Activated CD4-positive, alpha-beta memory T cell treated with anti-CD3 and anti-CD28 coated beads for 36 hours (primary cell): ENCODE results near the gene CCL11. TPM values are rescaled to one million over a fixed set of nuclear protein-coding genes. Genes with fewer than 3 reads are reported as not detected.

ENCODE experiments used
- CTCF ChIA-PET: fragments of 350-600 bp; sonication (Branson Sonifier 250); formaldehyde crosslinking; loops from one replicate; lab custom pipeline; 2021; ENCODE audit warnings: antibody characterized with exemption, inconsistent platforms; lab: Charles Lee
- POLR2A ChIA-PET: fragments of 350-600 bp; sonication (Branson Sonifier 250); formaldehyde crosslinking; loops from one replicate; lab custom pipeline; 2021; ENCODE audit warnings: antibody characterized with exemption; lab: Charles Lee
- DNase-seq: peaks from one replicate; pipeline ENCODE4 v3.0.0-alpha.2; 2020
- H3K27ac Mint-ChIP-seq: one replicate; pipeline ENCODE4 v1.8.0; 2021; ENCODE audit warnings: mixed read lengths
- H3K27me3 Mint-ChIP-seq: one replicate; pipeline ENCODE4 v1.8.0; 2021; ENCODE audit warnings: mixed read lengths
- H3K36me3 Mint-ChIP-seq: one replicate; pipeline ENCODE4 v1.8.0; 2021; ENCODE audit warnings: mixed read lengths
- H3K4me1 Mint-ChIP-seq: one replicate; pipeline ENCODE4 v1.8.0; 2021; ENCODE audit warnings: low read depth, mixed read lengths
- H3K4me3 Mint-ChIP-seq: one replicate; pipeline ENCODE4 v1.8.0; 2021; ENCODE audit warnings: mild to moderate bottlenecking, mixed read lengths
- H3K9me3 Mint-ChIP-seq: one replicate; pipeline ENCODE4 v1.8.0; 2021; ENCODE audit warnings: mixed read lengths
- intact Hi-C: fragments of 100-400 bp; cut with micrococcal nuclease; formaldehyde crosslinking; loops from one replicate; pipeline ENCODE4 v1.15.1; 2023
- total RNA-seq, 2 experiments: library from RNA; stranded (reverse); gene quantifications; one replicate each; pipeline ENCODE4 v1.2.3, GENCODE V29; 2021

The CCL11 gene
- total RNA-seq, 2 experiments from 2014 or later = not detected

DNA sequence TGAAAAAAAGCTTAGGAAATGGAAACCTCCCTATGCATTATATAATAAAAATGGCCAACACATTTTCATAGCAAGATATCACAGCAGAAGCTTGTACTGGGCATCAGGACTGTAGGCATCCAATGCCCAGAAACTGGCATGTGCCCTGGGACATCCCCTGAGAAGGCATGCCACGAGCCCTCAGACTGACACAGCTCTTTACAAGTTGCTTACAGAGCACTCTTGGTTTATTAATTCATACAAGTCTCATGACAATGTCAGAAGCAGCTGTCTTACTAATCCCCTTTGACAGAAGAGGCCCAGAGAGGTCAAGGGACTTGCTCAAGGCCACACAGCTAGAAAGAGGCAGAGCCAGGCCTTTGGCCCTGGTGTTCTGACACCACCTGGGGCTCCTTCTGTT lies 36.1 kb upstream of the CCL11 start:
- H3K9me3 Mint-ChIP-seq = no peaks in the 10 kb centered on the region
- no peaks in the 10 kb centered on the region for H3K36me3 Mint-ChIP-seq
- ChIA-PET CTCF (interaction anchor here (0.7 to 1.1 kb wide), 2 partner anchors 49 to 112 kb away, joined by 3 to 4 read pairs; no protein-coding TSS in a partner anchor), POLR2A (no interaction called here)
- intact Hi-C loops = no loop called here
- H3K27me3 Mint-ChIP-seq = peaks cover 25% of the 10 kb centered on the region
- no peak overlapping the region for H3K27ac Mint-ChIP-seq
- no peak for DNase-seq
- H3K4me1 Mint-ChIP-seq = peaks cover 2% of the 10 kb centered on the region
- H3K4me3 Mint-ChIP-seq = no peak overlapping the region

GRCh38 chr17:34251186-34251585 lies 34.4 kb upstream of the CCL11 start:
- ChIA-PET POLR2A (no interaction called here), CTCF (no interaction called here)
- H3K27ac Mint-ChIP-seq = no peak overlapping the region
- H3K4me3 Mint-ChIP-seq = no peak overlapping the region
- peaks cover 35% of the 10 kb centered on the region for H3K27me3 Mint-ChIP-seq
- peaks cover 2% of the 10 kb centered on the region for H3K4me1 Mint-ChIP-seq
- intact Hi-C loops = no loop called here
- no peaks in the 10 kb centered on the region for H3K9me3 Mint-ChIP-seq
- no peaks in the 10 kb centered on the region for H3K36me3 Mint-ChIP-seq
- no peak for DNase-seq

GRCh38 chr17:34252095-34252443 lies 33.5 kb upstream of the CCL11 start:
- DNase-seq = no peak
- Mint-ChIP-seq H3K4me1 (peaks cover 2% of the 10 kb centered on the region), H3K27ac (no peak overlapping the region), H3K4me3 (no peak overlapping the region), H3K36me3 (no peaks in the 10 kb centered on the region), H3K27me3 (peaks cover 34% of the 10 kb centered on the region), H3K9me3 (no peaks in the 10 kb centered on the region)
- ChIA-PET POLR2A (no interaction called here), CTCF (interaction anchor here (1.1 to 1.7 kb wide), 4 partner anchors 48 to 110 kb away, joined by 3 to 6 read pairs (median 4); no protein-coding TSS in a partner anchor)
- intact Hi-C loops = no loop called here

DNA sequence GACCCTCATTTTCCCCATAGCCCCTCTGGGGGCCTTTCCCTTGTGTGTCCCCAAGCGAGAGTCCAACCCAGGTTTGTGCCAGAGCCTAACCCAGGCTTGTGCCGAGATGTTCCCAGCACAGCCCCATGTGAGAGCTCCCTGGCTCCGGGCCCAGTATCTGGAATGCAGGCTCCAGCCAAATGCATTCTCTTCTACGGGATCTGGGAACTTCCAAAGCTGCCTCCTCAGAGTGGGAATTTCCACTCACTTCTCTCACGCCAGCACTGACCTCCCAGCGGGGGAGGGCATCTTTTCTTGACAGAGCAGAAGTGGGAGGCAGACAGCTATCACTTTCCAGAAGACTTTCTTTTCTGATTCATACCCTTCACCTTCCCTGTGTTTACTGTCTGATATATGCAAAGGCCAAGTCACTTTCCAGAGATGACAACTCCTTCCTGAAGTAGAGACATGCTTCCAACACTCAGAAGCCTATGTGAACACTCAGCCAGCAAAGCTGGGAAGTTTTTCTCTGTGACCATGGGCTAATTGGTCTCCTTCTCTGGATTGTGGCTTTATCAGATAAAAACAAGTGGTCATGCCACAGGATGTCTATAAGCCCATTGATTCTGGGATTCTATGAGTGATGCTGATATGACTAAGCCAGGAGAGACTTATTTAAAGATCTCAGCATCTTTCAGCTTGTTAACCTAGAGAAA lies 33.0 kb upstream of the CCL11 start:
- CTCF ChIA-PET = interaction anchor here (1.1 to 1.7 kb wide), 4 partner anchors 49 to 109 kb away, joined by 3 to 6 read pairs (median 4); no protein-coding TSS in a partner anchor
- no peaks in the 10 kb centered on the region for H3K9me3 Mint-ChIP-seq
- POLR2A ChIA-PET = no interaction called here
- no peak for DNase-seq
- no peaks in the 10 kb centered on the region for H3K36me3 Mint-ChIP-seq
- no peak overlapping the region for H3K4me3 Mint-ChIP-seq
- peaks cover 2% of the 10 kb centered on the region for H3K4me1 Mint-ChIP-seq
- no peak overlapping the region for H3K27ac Mint-ChIP-seq
- peaks cover 37% of the 10 kb centered on the region for H3K27me3 Mint-ChIP-seq
- intact Hi-C loops = no loop called here

DNA sequence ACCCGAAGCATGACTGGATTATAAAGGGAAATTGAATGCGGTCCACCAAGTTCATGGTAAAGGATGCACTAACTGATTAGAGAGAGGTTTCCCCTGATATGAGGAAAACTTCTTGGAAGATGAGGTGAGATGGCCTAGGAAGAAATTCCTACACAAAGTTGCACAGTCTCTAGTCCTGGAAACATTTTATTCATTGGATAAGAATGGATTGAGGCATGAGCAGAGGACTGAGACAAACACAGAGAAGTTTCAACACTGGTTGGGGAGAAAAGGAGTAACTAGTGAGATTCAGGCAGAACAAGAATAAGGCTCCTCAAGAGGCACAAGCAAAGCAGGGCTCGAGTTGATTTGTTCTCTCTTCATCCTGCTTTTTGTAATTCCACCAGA lies 32.4 kb upstream of the CCL11 start:
- H3K27ac Mint-ChIP-seq = no peak overlapping the region
- no peak for DNase-seq
- H3K36me3 Mint-ChIP-seq = no peaks in the 10 kb centered on the region
- H3K27me3 Mint-ChIP-seq = peaks cover 35% of the 10 kb centered on the region
- H3K4me1 Mint-ChIP-seq = peaks cover 2% of the 10 kb centered on the region
- ChIA-PET CTCF (interaction anchor here (1.4 to 1.7 kb wide), 2 partner anchors 52 to 109 kb away, joined by 5 to 6 read pairs; no protein-coding TSS in a partner anchor), POLR2A (no interaction called here)
- H3K4me3 Mint-ChIP-seq = no peak overlapping the region
- intact Hi-C loops = no loop called here
- no peaks in the 10 kb centered on the region for H3K9me3 Mint-ChIP-seq

DNA sequence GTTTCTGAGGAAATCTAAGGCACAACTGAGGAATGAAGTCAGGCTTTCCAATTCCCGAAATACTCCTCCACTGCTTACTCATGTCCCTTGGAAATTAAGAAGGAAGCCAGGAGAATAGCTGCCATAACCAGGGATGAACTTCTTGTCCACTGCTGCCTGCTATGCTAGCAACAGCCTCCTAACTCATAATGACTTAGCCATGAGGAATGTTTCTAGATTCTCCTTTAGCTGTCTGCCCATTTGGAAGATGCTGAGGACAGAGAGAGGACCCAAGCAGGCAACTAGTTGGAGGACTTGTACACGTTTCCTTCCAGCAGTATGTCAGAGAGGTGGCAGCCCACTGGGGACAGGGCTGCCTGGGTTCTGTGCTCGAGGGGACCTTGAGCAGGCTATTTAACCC lies 31.4 kb upstream of the CCL11 start:
- DNase-seq = no peak
- H3K27ac Mint-ChIP-seq = no peak overlapping the region
- H3K4me1 Mint-ChIP-seq = peaks cover 2% of the 10 kb centered on the region
- no peak overlapping the region for H3K4me3 Mint-ChIP-seq
- intact Hi-C loops = no loop called here
- H3K36me3 Mint-ChIP-seq = no peaks in the 10 kb centered on the region
- POLR2A ChIA-PET = no interaction called here
- H3K27me3 Mint-ChIP-seq = peaks cover 41% of the 10 kb centered on the region
- CTCF ChIA-PET = no interaction called here
- no peaks in the 10 kb centered on the region for H3K9me3 Mint-ChIP-seq

DNA sequence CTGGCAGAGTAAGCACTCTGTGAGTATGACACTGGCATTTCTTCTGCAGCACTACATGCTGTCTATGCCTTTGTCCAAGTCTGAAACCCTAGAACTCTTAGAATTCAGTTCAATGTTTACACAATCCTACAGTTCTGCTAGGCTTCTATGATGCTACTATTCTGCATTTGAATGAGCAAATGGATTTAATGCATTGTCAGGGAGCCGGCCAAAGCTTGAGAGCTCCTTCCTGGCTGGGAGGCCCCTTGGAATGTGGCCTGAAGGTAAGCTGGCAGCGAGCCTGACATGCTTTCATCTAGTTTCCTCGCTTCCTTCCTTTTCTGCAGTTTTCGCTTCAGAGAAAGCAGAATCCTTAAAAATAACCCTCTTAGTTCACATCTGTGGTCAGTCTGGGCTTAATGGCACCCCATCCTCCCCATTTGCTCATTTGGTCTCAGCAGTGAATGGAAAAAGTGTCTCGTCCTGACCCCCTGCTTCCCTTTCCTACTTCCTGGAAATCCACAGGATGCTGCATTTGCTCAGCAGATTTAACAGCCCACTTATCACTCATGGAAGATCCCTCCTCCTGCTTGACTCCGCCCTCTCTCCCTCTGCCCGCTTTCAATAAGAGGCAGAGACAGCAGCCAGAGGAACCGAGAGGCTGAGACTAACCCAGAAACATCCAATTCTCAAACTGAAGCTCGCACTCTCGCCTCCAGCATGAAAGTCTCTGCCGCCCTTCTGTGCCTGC lies 30.7 kb upstream of the CCL11 start, which contains the start of gene CCL2:
TSS of gene CCL2 (plus strand) at position 635 of the 730 bp plus-strand sequence. CDS start at position 700, 65 bp downstream.
- CTCF ChIA-PET = interaction anchor here (1.2 kb wide), 1 partner anchor 54 kb away, joined by 3 read pairs; no protein-coding TSS in a partner anchor
- Mint-ChIP-seq H3K4me1 (peaks cover 2% of the 10 kb centered on the region), H3K36me3 (no peaks in the 10 kb centered on the region), H3K4me3 (no peak within 1 kb of the TSS), H3K27ac (no peak within 1 kb of the TSS), H3K9me3 (no peaks in the 10 kb centered on the region), H3K27me3 (peaks cover 44% of the 10 kb centered on the region)
- DNase-seq = no peak
- POLR2A ChIA-PET = no interaction called here
- intact Hi-C loops = no loop called here

GRCh38 chr17:34255381-34255732 lies 30.2 kb upstream of the CCL11 start:
- no peaks in the 10 kb centered on the region for H3K36me3 Mint-ChIP-seq
- H3K4me3 Mint-ChIP-seq = no peak overlapping the region
- ChIA-PET POLR2A (no interaction called here), CTCF (interaction anchor here (0.8 to 1.2 kb wide), 2 partner anchors 54 to 106 kb away, joined by 3 to 4 read pairs; no protein-coding TSS in a partner anchor)
- no peaks in the 10 kb centered on the region for H3K9me3 Mint-ChIP-seq
- intact Hi-C loops = no loop called here
- H3K27ac Mint-ChIP-seq = no peak overlapping the region
- peaks cover 48% of the 10 kb centered on the region for H3K27me3 Mint-ChIP-seq
- H3K4me1 Mint-ChIP-seq = peaks cover 2% of the 10 kb centered on the region
- no peak for DNase-seq

DNA sequence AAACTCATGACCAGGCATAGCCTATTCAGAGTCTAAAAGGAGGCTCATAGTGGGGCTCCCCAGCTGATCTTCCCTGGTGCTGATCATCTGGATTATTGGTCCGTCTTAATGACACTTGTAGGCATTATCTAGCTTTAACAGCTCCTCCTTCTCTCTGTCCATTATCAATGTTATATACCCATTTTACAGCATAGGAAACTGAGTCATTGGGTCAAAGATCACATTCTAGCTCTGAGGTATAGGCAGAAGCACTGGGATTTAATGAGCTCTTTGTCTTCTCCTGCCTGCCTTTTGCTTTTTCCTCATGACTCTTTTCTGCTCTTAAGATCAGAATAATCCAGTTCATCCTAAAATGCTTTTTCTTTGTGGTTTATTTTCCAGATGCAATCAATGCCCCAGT lies 29.7 kb upstream of the CCL11 start:
- Mint-ChIP-seq H3K27ac (no peak overlapping the region), H3K9me3 (no peaks in the 10 kb centered on the region), H3K36me3 (no peaks in the 10 kb centered on the region), H3K27me3 (peaks cover 52% of the 10 kb centered on the region), H3K4me1 (peaks cover 2% of the 10 kb centered on the region), H3K4me3 (no peak overlapping the region)
- ChIA-PET CTCF (interaction anchor here (0.8 to 1.5 kb wide), 3 partner anchors 55 to 106 kb away, joined by 3 to 4 read pairs (median 3); no protein-coding TSS in a partner anchor), POLR2A (no interaction called here)
- intact Hi-C loops = no loop called here
- no peak for DNase-seq

GRCh38 chr17:34257299-34257985 lies 28.1 kb upstream of the CCL11 start:
- Mint-ChIP-seq H3K27ac (no peak overlapping the region), H3K4me1 (peaks cover 2% of the 10 kb centered on the region), H3K9me3 (no peaks in the 10 kb centered on the region), H3K27me3 (peaks cover 55% of the 10 kb centered on the region), H3K4me3 (no peak overlapping the region), H3K36me3 (no peaks in the 10 kb centered on the region)
- CTCF ChIA-PET = interaction anchor here (1.5 kb wide), 1 partner anchor 86 kb away, joined by 3 read pairs; no protein-coding TSS in a partner anchor
- intact Hi-C loops = no loop called here
- DNase-seq = no peak
- POLR2A ChIA-PET = no interaction called here

DNA sequence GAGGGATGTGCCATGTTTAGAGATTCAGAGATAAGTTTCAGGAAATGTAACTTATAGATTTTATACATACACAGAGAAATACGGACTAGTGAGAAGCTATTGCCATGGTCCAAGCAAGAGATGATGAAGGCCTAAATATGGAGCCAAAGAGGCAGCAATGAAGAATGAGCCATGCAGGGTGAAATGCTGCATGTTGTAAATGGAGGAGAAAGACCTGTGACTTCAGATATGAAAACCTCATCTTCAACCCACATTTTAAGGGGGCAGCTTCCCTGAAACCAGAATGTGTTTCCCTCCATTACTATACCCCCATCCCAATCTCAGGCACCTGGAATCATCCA lies 27.6 kb upstream of the CCL11 start:
- H3K27me3 Mint-ChIP-seq = peaks cover 51% of the 10 kb centered on the region
- intact Hi-C loops = no loop called here
- H3K27ac Mint-ChIP-seq = no peak overlapping the region
- ChIA-PET POLR2A (no interaction called here), CTCF (no interaction called here)
- no peak for DNase-seq
- no peaks in the 10 kb centered on the region for H3K36me3 Mint-ChIP-seq
- H3K4me1 Mint-ChIP-seq = no peaks in the 10 kb centered on the region
- H3K9me3 Mint-ChIP-seq = no peaks in the 10 kb centered on the region
- no peak overlapping the region for H3K4me3 Mint-ChIP-seq

GRCh38 chr17:34259146-34259545 lies 26.4 kb upstream of the CCL11 start:
- peaks cover 46% of the 10 kb centered on the region for H3K27me3 Mint-ChIP-seq
- ChIA-PET POLR2A (no interaction called here), CTCF (no interaction called here)

More at GRCh38 chr17:34259146-34259545, 26.4 kb upstream of the CCL11 start:
- no peaks in the 10 kb centered on the region for H3K4me1 Mint-ChIP-seq
- no peak overlapping the region for H3K4me3 Mint-ChIP-seq
- H3K9me3 Mint-ChIP-seq = no peaks in the 10 kb centered on the region
- H3K36me3 Mint-ChIP-seq = no peaks in the 10 kb centered on the region
- intact Hi-C loops = no loop called here
- no peak for DNase-seq
- H3K27ac Mint-ChIP-seq = no peak overlapping the region
